Trophoblast cell (in vitro differentiated cells and primary cell): Measurements from ENCODE around the gene BLVRA.

Experiments
- DNase-seq, 2 donors: peaks; one replicate each; pipeline ENCODE4 v3.0.0-alpha.2; 2016
- H2AFZ ChIP-seq: 2 replicates; pipeline ENCODE4 v1.6.1; 2013; ENCODE audit warnings: low read length, moderate library complexity, mild to moderate bottlenecking; ENCODE audit not compliant: insufficient read depth, poor library complexity
- H2AK5ac ChIP-seq: 2 replicates; pipeline ENCODE4 v1.6.1; 2013; ENCODE audit warnings: mild to moderate bottlenecking, low read length
- H2BK120ac ChIP-seq: 2 replicates; pipeline ENCODE4 v1.6.1; 2013; ENCODE audit warnings: low read length, mild to moderate bottlenecking, moderate library complexity; ENCODE audit not compliant: insufficient read depth, poor library complexity
- H2BK12ac ChIP-seq: 2 replicates; pipeline ENCODE4 v1.6.1; 2013; ENCODE audit warnings: mild to moderate bottlenecking, low read length, moderate library complexity
- H2BK5ac ChIP-seq: 2 replicates; pipeline ENCODE4 v1.6.1; 2013; ENCODE audit warnings: low read length, low read depth, moderate library complexity, mild to moderate bottlenecking; ENCODE audit not compliant: poor library complexity
- H3K14ac ChIP-seq: 2 replicates; pipeline ENCODE4 v1.6.1; 2013; ENCODE audit warnings: mild to moderate bottlenecking, low read length
- H3K18ac ChIP-seq: 2 replicates; pipeline ENCODE4 v1.6.1; 2013; ENCODE audit warnings: mild to moderate bottlenecking, low read length
- H3K23ac ChIP-seq: 2 replicates; pipeline ENCODE4 v1.6.1; 2013; ENCODE audit warnings: low read length
- H3K27ac ChIP-seq: 2 replicates; pipeline ENCODE4 v1.5.1; 2013; ENCODE audit warnings: low read depth, mild to moderate bottlenecking, inconsistent platforms, low read length, moderate library complexity
- H3K27me3 ChIP-seq: 2 replicates; pipeline ENCODE4 v1.6.1; 2013; ENCODE audit warnings: inconsistent platforms, mild to moderate bottlenecking, low read length, moderate library complexity; ENCODE audit not compliant: insufficient read depth
- H3K36me3 ChIP-seq, 2 experiments: 1 replicate in 1 of 2; 2 replicates in 1 of 2; pipeline ENCODE4 v1.6.1; 2013; ENCODE audit warnings: low read length in 2 of 2, mild to moderate bottlenecking in 2 of 2, moderate library complexity in 1 of 2; ENCODE audit not compliant: insufficient read depth in 2 of 2, control insufficient read depth in 1 of 2
- H3K4ac ChIP-seq: 2 replicates; pipeline ENCODE4 v1.6.1; 2013; ENCODE audit warnings: low read depth, mild to moderate bottlenecking, low read length, moderate library complexity
- H3K4me1 ChIP-seq, 2 experiments: 1 replicate in 1 of 2; 2 replicates in 1 of 2; pipeline ENCODE4 v1.6.1; 2013; ENCODE audit warnings: low read length in 2 of 2, mild to moderate bottlenecking in 2 of 2, moderate library complexity in 1 of 2; ENCODE audit not compliant: insufficient read depth in 2 of 2, control insufficient read depth in 1 of 2
- H3K4me2 ChIP-seq: 2 replicates; pipeline ENCODE4 v1.6.1; 2013; ENCODE audit warnings: inconsistent platforms, mild to moderate bottlenecking, low read length, moderate library complexity
- H3K4me3 ChIP-seq: 2 replicates; pipeline ENCODE4 v1.5.1; 2013; ENCODE audit warnings: mild to moderate bottlenecking, low read depth, low read length, inconsistent platforms
- H3K79me1 ChIP-seq: one replicate; pipeline ENCODE4 v1.6.1; 2013; ENCODE audit warnings: low read length
- H3K79me2 ChIP-seq: 2 replicates; pipeline ENCODE4 v1.6.1; 2013; ENCODE audit warnings: low read length, mild to moderate bottlenecking; ENCODE audit not compliant: control insufficient read depth, insufficient read depth, poor library complexity
- H3K9ac ChIP-seq: 2 replicates; pipeline ENCODE4 v1.6.1; 2013; ENCODE audit warnings: mild to moderate bottlenecking, low read length
- H3K9me3 ChIP-seq: 2 replicates; pipeline ENCODE4 v1.6.1; 2013; ENCODE audit warnings: low read depth, mild to moderate bottlenecking, control low read depth, inconsistent platforms, low read length; ENCODE audit not compliant: insufficient read depth
- H4K12ac ChIP-seq: 2 replicates; pipeline ENCODE4 v1.6.1; 2013; ENCODE audit warnings: low read depth, mild to moderate bottlenecking, low read length, moderate library complexity
- H4K8ac ChIP-seq: 2 replicates; pipeline ENCODE4 v1.6.1; 2013; ENCODE audit warnings: low read depth, mild to moderate bottlenecking, low read length, moderate library complexity
- H4K91ac ChIP-seq: one replicate; pipeline ENCODE4 v1.6.1; 2013; ENCODE audit warnings: low read depth, mild to moderate bottlenecking, low read length, moderate library complexity
- WGBS: extraction: QIAGEN DNeasy Blood & Tissue Kit; methylation state at CpG from one replicate; pipeline ENCODE4 v1.1.7; 2013; ENCODE audit warnings: missing lambda C conversion rate; ENCODE audit not compliant: insufficient read length, insufficient coverage; ENCODE audit errors: extremely low coverage; 5-methylcytosine and 5-hydroxymethylcytosine counted together

The BLVRA gene

DNA sequence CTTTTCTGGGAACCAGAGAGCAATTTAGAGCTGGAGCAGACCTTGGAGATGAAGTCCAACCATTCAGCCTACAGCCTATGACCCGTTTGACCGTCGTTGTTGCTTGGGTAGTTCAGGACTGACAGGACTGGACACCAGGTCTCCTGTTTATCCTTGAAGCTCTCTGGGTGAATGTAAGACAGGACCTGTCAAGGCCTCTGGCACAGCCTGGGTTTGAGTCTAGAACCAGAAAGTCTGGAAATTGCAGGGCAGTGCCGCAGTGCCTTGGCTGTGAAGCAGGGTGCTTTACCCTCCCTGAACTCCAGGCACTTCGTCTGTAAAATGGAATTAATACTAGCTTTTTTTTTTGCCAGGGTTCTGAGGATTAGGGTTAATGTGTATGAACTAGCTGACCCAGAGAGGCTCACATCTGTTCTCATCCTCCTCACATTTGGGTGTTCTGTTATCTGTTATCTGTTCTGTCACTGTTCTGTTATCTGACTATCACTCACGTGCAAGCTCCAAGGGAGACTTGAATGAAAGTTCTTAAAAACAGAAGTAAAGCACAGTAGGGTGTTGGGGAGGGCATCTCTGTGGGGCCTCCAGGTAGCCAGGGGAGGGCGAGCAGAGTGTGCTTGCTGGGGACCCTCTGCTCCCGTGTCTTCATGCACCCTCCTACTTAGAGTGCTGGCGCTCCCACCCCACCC lies 9.9 kb downstream of the BLVRA start:
- Histone ChIP-seq H3K27me3 (no peaks in the 10 kb centered on the region), H4K12ac (no peak overlapping the region), H3K18ac (no peak overlapping the region), H3K4me2 (no peak overlapping the region), H3K23ac (no peak overlapping the region), H2BK120ac (no peak overlapping the region), H2BK5ac (no peak overlapping the region), H3K9me3 (no peaks in the 10 kb centered on the region), H3K4me1 (peaks cover 2 to 5% of the 10 kb centered on the region in 2 experiments), H2AK5ac (no peak overlapping the region), H3K36me3 (peaks cover 0 to 2% of the 10 kb centered on the region in 2 experiments), H3K79me1 (no peaks in the 10 kb centered on the region), H4K91ac (no peak overlapping the region), H3K4me3 (no peak overlapping the region), H2BK12ac (no peak overlapping the region), H3K79me2 (no peaks in the 10 kb centered on the region), H4K8ac (no peak overlapping the region), H3K27ac (no peak overlapping the region), H3K14ac (no peak overlapping the region), H3K9ac (no peak overlapping the region), H2AFZ (no peak overlapping the region), H3K4ac (no peak overlapping the region)
- DNase-seq, result no peak
- no CpG with 5 or more reads among the region's 9 CpGs for WGBS

DNA sequence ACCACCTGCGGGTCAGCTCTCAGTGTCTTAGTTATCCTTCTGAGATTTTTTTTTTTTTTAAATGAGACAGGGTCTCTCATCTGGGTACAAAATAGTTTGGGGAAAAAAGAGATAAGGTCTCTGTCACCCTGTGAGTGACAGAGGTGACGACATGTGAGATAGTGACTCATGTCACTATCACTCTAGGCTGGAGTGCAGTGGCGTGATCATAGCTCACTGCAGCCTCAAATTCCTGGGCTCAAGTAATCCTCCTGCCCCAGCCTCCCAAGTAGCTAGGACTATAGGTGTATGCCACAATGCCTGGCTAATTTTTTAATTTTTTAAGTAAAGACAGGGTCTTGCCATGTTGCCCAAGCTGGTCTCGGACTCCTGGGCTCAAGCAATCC lies 10.4 kb downstream of the BLVRA start:
- Histone ChIP-seq H3K27ac (no peak overlapping the region), H3K18ac (no peak overlapping the region), H3K27me3 (no peaks in the 10 kb centered on the region), H3K9ac (no peak overlapping the region), H2AFZ (no peak overlapping the region), H2BK5ac (no peak overlapping the region), H3K36me3 (peaks cover 0 to 2% of the 10 kb centered on the region in 2 experiments), H3K4me1 (peaks cover 2 to 5% of the 10 kb centered on the region in 2 experiments), H4K8ac (no peak overlapping the region), H2BK12ac (no peak overlapping the region), H2BK120ac (no peak overlapping the region), H3K4ac (no peak overlapping the region), H3K4me3 (no peak overlapping the region), H3K14ac (no peak overlapping the region), H2AK5ac (no peak overlapping the region), H3K23ac (no peak overlapping the region), H4K12ac (no peak overlapping the region), H3K9me3 (no peaks in the 10 kb centered on the region), H3K4me2 (no peak overlapping the region), H3K79me1 (no peaks in the 10 kb centered on the region), H4K91ac (no peak overlapping the region), H3K79me2 (no peaks in the 10 kb centered on the region)
- WGBS, result no CpG with 5 or more reads among the region's 4 CpGs
- DNase-seq, result peak in 1 of 2 donors; percentile 34

DNA sequence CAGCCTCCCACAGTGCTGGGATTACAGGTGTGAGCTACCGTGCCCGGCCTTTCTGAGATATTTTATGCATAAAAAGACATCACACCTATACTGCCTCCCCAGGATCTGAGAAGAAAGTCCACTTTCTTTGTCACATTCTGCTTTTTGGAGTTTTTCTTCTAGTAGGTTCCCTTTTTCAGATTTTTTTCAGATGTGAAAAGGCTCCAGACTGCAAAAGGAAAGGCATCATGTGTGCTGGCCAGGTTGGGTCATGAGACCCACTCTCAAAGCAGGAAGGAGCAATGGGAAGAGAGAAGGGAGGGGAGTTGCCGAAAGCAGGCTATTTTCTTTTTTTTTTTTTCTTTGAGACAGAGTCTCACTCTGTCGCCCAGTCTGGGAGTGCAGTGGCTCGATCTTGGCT lies 10.8 kb downstream of the BLVRA start:
- no peaks in the 10 kb centered on the region for H3K79me1 ChIP-seq
- no peak overlapping the region for H4K91ac ChIP-seq
- no peak overlapping the region for H3K4me3 ChIP-seq
- no peak overlapping the region for H3K4me2 ChIP-seq
- no peak overlapping the region for H3K14ac ChIP-seq
- H2BK12ac ChIP-seq, result no peak overlapping the region
- no peaks in the 10 kb centered on the region for H3K27me3 ChIP-seq
- H3K23ac ChIP-seq, result no peak overlapping the region
- no peak overlapping the region for H3K18ac ChIP-seq
- H4K8ac ChIP-seq, result no peak overlapping the region
- H3K9me3 ChIP-seq, result no peaks in the 10 kb centered on the region
- H3K9ac ChIP-seq, result no peak overlapping the region
- no peak overlapping the region for H2BK120ac ChIP-seq
- H4K12ac ChIP-seq, result no peak overlapping the region
- no peak overlapping the region for H3K4ac ChIP-seq
- H3K4me1 ChIP-seq, result peaks cover 2 to 5% of the 10 kb centered on the region in 2 experiments
- H2AFZ ChIP-seq, result no peak overlapping the region
- no peaks in the 10 kb centered on the region for H3K79me2 ChIP-seq
- no peak overlapping the region for H2BK5ac ChIP-seq
- H3K36me3 ChIP-seq, result peaks cover 0 to 2% of the 10 kb centered on the region in 2 experiments
- no peak overlapping the region for H3K27ac ChIP-seq
- WGBS, result no CpG with 5 or more reads among the region's 5 CpGs
- DNase-seq, result no peak
- no peak overlapping the region for H2AK5ac ChIP-seq

GRCh38 chr7:43769791-43770465 lies 11.4 kb downstream of the BLVRA start:
- no peak overlapping the region for H3K4me2 ChIP-seq
- no peak overlapping the region for H3K4me3 ChIP-seq
- H2BK120ac ChIP-seq, result no peak overlapping the region
- H3K36me3 ChIP-seq, result peaks cover 0 to 2% of the 10 kb centered on the region in 2 experiments
- H3K27me3 ChIP-seq, result no peaks in the 10 kb centered on the region
- H2BK12ac ChIP-seq, result no peak overlapping the region
- H2AK5ac ChIP-seq, result no peak overlapping the region
- DNase-seq, result no peak
- H3K23ac ChIP-seq, result no peak overlapping the region
- H3K9me3 ChIP-seq, result no peaks in the 10 kb centered on the region
- H4K91ac ChIP-seq, result no peak overlapping the region
- H3K9ac ChIP-seq, result no peak overlapping the region
- H3K18ac ChIP-seq, result no peak overlapping the region
- no peak overlapping the region for H3K27ac ChIP-seq
- H3K4me1 ChIP-seq, result peaks cover 2 to 3% of the 10 kb centered on the region in 2 experiments
- no peak overlapping the region for H2BK5ac ChIP-seq
- no peaks in the 10 kb centered on the region for H3K79me2 ChIP-seq
- no peak overlapping the region for H2AFZ ChIP-seq
- no peak overlapping the region for H4K12ac ChIP-seq
- no peak overlapping the region for H3K14ac ChIP-seq
- no CpG with 5 or more reads among the region's 10 CpGs for WGBS
- H3K79me1 ChIP-seq, result no peaks in the 10 kb centered on the region
- no peak overlapping the region for H4K8ac ChIP-seq
- H3K4ac ChIP-seq, result no peak overlapping the region
